A549 (cell line): ENCODE data around the gene ITGAV. TPM values are rescaled to one million over a fixed set of nuclear protein-coding genes. Genes with fewer than 3 reads are reported as not detected.

Experiments
- ATAC-seq, 2 experiments: fragments of 200-7000 bp in 1 of 2; fragments of >200 bp in 1 of 2; cut with Nextera tagmentation in 1 of 2; cut with Tn5 transposase in 1 of 2; 3 replicates each; pipeline versions ENCODE4 v1.8.0 to v1.9.1; 2018 to 2020; ENCODE audit warnings: mild to moderate bottlenecking in 1 of 2, moderate library complexity in 1 of 2
- CTCF ChIA-PET: fragments of 300-600 bp; sonication (Branson Sonifier 250); formaldehyde crosslinking; extraction: SDS; loops from one replicate; lab custom pipeline; 2021; ENCODE audit warnings: antibody characterized with exemption, inconsistent platforms; lab: Yijun Ruan, JAX
- POLR2A ChIA-PET: fragments of 350-600 bp; formaldehyde crosslinking; extraction: SDS; loops from one replicate; lab custom pipeline; 2021; ENCODE audit warnings: antibody characterized with exemption, inconsistent platforms; lab: Yijun Ruan, JAX
- DNase-seq, 2 experiments: peaks; one replicate each; pipeline versions ENCODE4 v3.0.0 to v3.0.0-alpha.2; 2011 to 2016; ENCODE audit warnings: low read depth in 1 of 2, low spot score in 1 of 2
- FAIRE-seq: peaks from 2 replicates; lab custom pipeline; 2011; peaks lifted over from hg19 to GRCh38; lab: Jason Lieb, UNC
- H3K27ac ChIP-seq, 2 experiments: fragments of >200 bp; sonication (Bioruptor Twin); formaldehyde crosslinking; 3 replicates each; pipeline ENCODE4 v1.5.1; 2016 to 2017
- H3K4me1 ChIP-seq: fragments of >200 bp; sonication (Bioruptor Twin); formaldehyde crosslinking; 3 replicates; pipeline ENCODE4 v1.6.1; 2016
- H3K4me2 ChIP-seq: fragments of >200 bp; sonication (Bioruptor Twin); formaldehyde crosslinking; 3 replicates; pipeline ENCODE4 v1.6.1; 2016
- H3K4me3 ChIP-seq: fragments of >200 bp; sonication (Bioruptor Twin); formaldehyde crosslinking; 3 replicates; pipeline ENCODE4 v1.5.1; 2016
- H3K9me3 ChIP-seq: fragments of >200 bp; sonication (Bioruptor Twin); formaldehyde crosslinking; 3 replicates; pipeline ENCODE4 v1.6.1; 2016
- CBX8 ChIP-seq: fragments of 200-600 bp; sonication (generic); IDR thresholded peaks from 2 replicates; pipeline ENCODE4 v1.6.1; 2016
- CEBPB ChIP-seq, 2 experiments: fragments of >200 bp in 1 of 2; sonication (Bioruptor Twin) in 1 of 2; formaldehyde crosslinking in 1 of 2; IDR thresholded peaks; 2 replicates each; pipeline ENCODE4 v1.6.1; 2012 to 2016
- CHD2 ChIP-seq: fragments of 150-350 bp; IDR thresholded peaks from 2 replicates; pipeline ENCODE4 v1.6.1; 2014; ENCODE audit warnings: low read length; ENCODE audit not compliant: partially characterized antibody
- ELK1 ChIP-seq: fragments of 150-350 bp; IDR thresholded peaks from 2 replicates; pipeline ENCODE4 v1.6.1; 2014; ENCODE audit warnings: low read depth, mild to moderate bottlenecking, low read length
- FOSB ChIP-seq: fragments of 250-450 bp; sonication (Bioruptor Pico); IDR thresholded peaks from 2 replicates; pipeline ENCODE4 v1.5.0; 2020; ENCODE audit warnings: mild to moderate bottlenecking, moderate library complexity
- FOXS1 ChIP-seq: fragments of 250-450 bp; sonication (Bioruptor Pico); IDR thresholded peaks from 2 replicates; pipeline ENCODE4 v1.5.0; 2020; ENCODE audit warnings: mild to moderate bottlenecking, moderate library complexity
- GATA3 ChIP-seq: IDR thresholded peaks from 2 replicates; pipeline ENCODE4 v1.6.1; 2012; ENCODE audit warnings: borderline replicate concordance
- HEYL ChIP-seq: fragments of 250-450 bp; sonication (Bioruptor Pico); IDR thresholded peaks from 2 replicates; pipeline ENCODE4 v1.8.0; 2021; ENCODE audit warnings: mild to moderate bottlenecking, moderate library complexity
- JUN ChIP-seq, 2 experiments: fragments of >200 bp; sonication (Bioruptor Twin); formaldehyde crosslinking; IDR thresholded peaks; 2 replicates in 1 of 2; 3 replicates in 1 of 2; pipeline ENCODE4 v1.6.1; 2016 to 2017
- KDM1A ChIP-seq: fragments of 200-600 bp; sonication (generic); IDR thresholded peaks from 2 replicates; pipeline ENCODE4 v1.6.1; 2016; ENCODE audit warnings: low read depth, mild to moderate bottlenecking
- KDM5A ChIP-seq: fragments of 200-600 bp; sonication (generic); IDR thresholded peaks from 2 replicates; pipeline ENCODE4 v1.6.1; 2016; ENCODE audit warnings: antibody characterized with exemption, mild to moderate bottlenecking
- MAZ ChIP-seq: fragments of 150-350 bp; IDR thresholded peaks from 2 replicates; pipeline ENCODE4 v1.6.1; 2014; ENCODE audit warnings: antibody characterized with exemption, low read depth, low read length, borderline replicate concordance
- NR3C1 ChIP-seq: fragments of >200 bp; sonication (Bioruptor Twin); formaldehyde crosslinking; IDR thresholded peaks from 3 replicates; pipeline ENCODE4 v1.6.1; 2017
- PHF8 ChIP-seq: fragments of 200-600 bp; sonication (generic); IDR thresholded peaks from 2 replicates; pipeline ENCODE4 v1.6.1; 2016; ENCODE audit warnings: low read depth, mild to moderate bottlenecking, antibody characterized with exemption, moderate library complexity, borderline replicate concordance
- POLR2A ChIP-seq: IDR thresholded peaks from 2 replicates; pipeline ENCODE4 v1.6.1; 2012; ENCODE audit warnings: mild to moderate bottlenecking, low read length
- POLR2AphosphoS2 ChIP-seq: conservative IDR thresholded peaks from 2 replicates; pipeline ENCODE4 v1.6.1; 2012; ENCODE audit warnings: low read length, improper control_type of control experiment, inconsistent platforms
- RAD21 ChIP-seq, 2 experiments: fragments of >200 bp in 1 of 2; sonication (Bioruptor Twin) in 1 of 2; formaldehyde crosslinking in 1 of 2; IDR thresholded peaks in 1 of 2; conservative IDR thresholded peaks in 1 of 2; 2 replicates in 1 of 2; 3 replicates in 1 of 2; pipeline ENCODE4 v1.6.1; 2012 to 2018; ENCODE audit warnings: inconsistent platforms in 1 of 2
- RARB ChIP-seq: fragments of 250-450 bp; sonication (Bioruptor Pico); IDR thresholded peaks from 2 replicates; pipeline ENCODE4 v1.8.0; 2021; ENCODE audit warnings: mild to moderate bottlenecking, moderate library complexity
- REST ChIP-seq: fragments of 200-600 bp; sonication (generic); IDR thresholded peaks from 2 replicates; pipeline ENCODE4 v1.6.1; 2016; ENCODE audit warnings: antibody characterized with exemption, mild to moderate bottlenecking, moderate library complexity
- RFX5 ChIP-seq: fragments of 450-650 bp; IDR thresholded peaks from 2 replicates; pipeline ENCODE4 v1.7.1; 2014; ENCODE audit warnings: antibody characterized with exemption, mild to moderate bottlenecking, moderate library complexity
- USF2 ChIP-seq: fragments of 450-650 bp; IDR thresholded peaks from 2 replicates; pipeline ENCODE4 v1.6.1; 2014; ENCODE audit warnings: antibody characterized with exemption
- ZC3H11A ChIP-seq: fragments of 450-650 bp; IDR thresholded peaks from 2 replicates; pipeline ENCODE4 v1.6.1; 2014; ENCODE audit warnings: antibody characterized with exemption, mild to moderate bottlenecking
- WGBS: methylation state at CpG from one replicate; pipeline ENCODE4 v1.1.6; 2017; ENCODE audit errors: missing lambda C conversion rate; 5-methylcytosine and 5-hydroxymethylcytosine counted together
- polyA plus RNA-seq, 4 experiments: library from polyadenylated mRNA; depleted of rRNA in 3 of 4; stranded (reverse); fragments of >200 nt; fragmentation: RNase III in 1 of 4; extraction: RNeasy Plus Mini Kit Qiagen cat#74134 plus additional on column Dnase treatment in 1 of 4; gene quantifications; 2 replicates in 3 of 4; 3 replicates in 1 of 4; pipeline ENCODE4 v1.2.3, GENCODE V29; 2011 to 2017

ITGAV gene
- polyA plus RNA-seq, 2 of the 4 experiments (the other 2 are of a cell fraction) = 93.3 to 148 TPM

- ChIA-PET POLR2A (no interaction called here), CTCF (interaction anchor here (0.7 to 1.6 kb wide), 5 partner anchors 11 to 236 kb away, joined by 3 to 4 read pairs (median 3); no protein-coding TSS in a partner anchor)
- no peaks in the 10 kb centered on the region for H3K9me3 ChIP-seq
- no peak for FAIRE-seq
- no peak for DNase-seq
- WGBS = 91% methylated on average over 6 of the region's 6 CpGs
- ATAC-seq = no peak; a peak in 1 of 6 replicates
- no peak overlapping the region for H3K27ac ChIP-seq
- H3K4me3 ChIP-seq = no peak overlapping the region
- peaks cover 20% of the 10 kb centered on the region; the same call in 2 of the 3 replicates for H3K4me1 ChIP-seq
- no peak overlapping the region for H3K4me2 ChIP-seq
- TF ChIP-seq RFX5 (no peak), POLR2AphosphoS2 (no peak), FOXS1 (no peak), NR3C1 (no peak)
Observed at GRCh38 chr2:186607660-186608324, 17.9 kb downstream of the ITGAV start.

- DNase-seq (no peak), ATAC-seq (no peak), FAIRE-seq (no peak)
- TF ChIP-seq GATA3 (no peak), RAD21 (conservative IDR thresholded peaks at IDR 0.05 in 1 of 2, IDR thresholded peaks at IDR 0.05 in 1 of 2) (no peak), REST (no peak), ZC3H11A (no peak), MAZ (no peak), POLR2A (no peak), PHF8 (no peak), RARB (CRISPR knock-in tag) (no peak), JUN (IDR thresholded peaks at IDR 0.05) (no peak), CEBPB (IDR thresholded peaks at IDR 0.05) (no peak), HEYL (CRISPR knock-in tag) (no peak), CBX8 (no peak), RFX5 (no peak), NR3C1 (no peak), FOSB (CRISPR knock-in tag) (no peak), KDM1A (no peak), ELK1 (no peak), USF2 (no peak), CHD2 (no peak), KDM5A (no peak)
- Histone ChIP-seq H3K4me1 (peaks cover 24% of the 10 kb centered on the region; the same call in 2 of the 3 replicates), H3K27ac (no peak overlapping the region), H3K4me3 (no peak overlapping the region), H3K9me3 (no peaks in the 10 kb centered on the region), H3K4me2 (no peak overlapping the region)
- CTCF ChIA-PET = interaction anchor here (2.0 kb wide), 1 partner anchor 107 kb away, joined by 9 read pairs; no protein-coding TSS in a partner anchor
- 96% methylated on average over 7 of the region's 7 CpGs for WGBS
- POLR2A ChIA-PET = no interaction called here
Observed at GRCh38 chr2:186610785-186611184, 20.9 kb downstream of the ITGAV start.
